ENCODE measurements around the gene ARFIP2.

The ARFIP2 gene

GRCh38 chr11:6481924-6482275 lies 769 bp upstream of the ARFIP2 start:
- no peak for DNase-seq (ENCODE audit: low spot score)

GRCh38 chr11:6480299-6480914 lies 724 bp downstream of the ARFIP2 start:
- DNase-seq (ENCODE audit: low spot score): no peak

DNA sequence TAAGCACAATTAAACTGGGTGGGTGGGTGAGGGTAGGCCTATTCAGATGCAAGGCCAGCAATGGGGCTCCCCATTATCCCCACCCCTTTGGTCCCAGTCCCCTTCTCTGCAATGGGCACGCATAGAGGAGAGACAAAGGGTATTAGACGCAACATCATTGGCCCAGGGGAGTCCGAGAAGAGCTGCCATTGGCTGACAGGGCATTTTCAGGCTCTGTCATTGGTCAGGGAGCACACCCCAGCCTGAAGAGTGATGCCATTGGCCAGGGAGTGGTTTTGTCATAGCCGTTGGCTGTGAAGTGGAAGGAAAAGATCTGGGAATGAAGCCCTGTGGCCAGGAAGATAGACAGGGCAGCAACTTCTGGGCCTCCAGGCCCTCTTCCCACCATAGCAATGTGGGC lies 4.6 kb downstream of the ARFIP2 start:
- DNase-seq (ENCODE audit: low spot score): no peak

GRCh38 chr11:6475936-6476335 lies 5.2 kb downstream of the ARFIP2 start:
- DNase-seq (ENCODE audit: low spot score): no peak

- no peak for DNase-seq (ENCODE audit: low spot score)
Observed at GRCh38 chr11:6474806-6475500, 6.2 kb downstream of the ARFIP2 start.

- DNase-seq (ENCODE audit: low spot score): no peak
Observed at GRCh38 chr11:6474413-6474792, 6.7 kb downstream of the ARFIP2 start.

DNA sequence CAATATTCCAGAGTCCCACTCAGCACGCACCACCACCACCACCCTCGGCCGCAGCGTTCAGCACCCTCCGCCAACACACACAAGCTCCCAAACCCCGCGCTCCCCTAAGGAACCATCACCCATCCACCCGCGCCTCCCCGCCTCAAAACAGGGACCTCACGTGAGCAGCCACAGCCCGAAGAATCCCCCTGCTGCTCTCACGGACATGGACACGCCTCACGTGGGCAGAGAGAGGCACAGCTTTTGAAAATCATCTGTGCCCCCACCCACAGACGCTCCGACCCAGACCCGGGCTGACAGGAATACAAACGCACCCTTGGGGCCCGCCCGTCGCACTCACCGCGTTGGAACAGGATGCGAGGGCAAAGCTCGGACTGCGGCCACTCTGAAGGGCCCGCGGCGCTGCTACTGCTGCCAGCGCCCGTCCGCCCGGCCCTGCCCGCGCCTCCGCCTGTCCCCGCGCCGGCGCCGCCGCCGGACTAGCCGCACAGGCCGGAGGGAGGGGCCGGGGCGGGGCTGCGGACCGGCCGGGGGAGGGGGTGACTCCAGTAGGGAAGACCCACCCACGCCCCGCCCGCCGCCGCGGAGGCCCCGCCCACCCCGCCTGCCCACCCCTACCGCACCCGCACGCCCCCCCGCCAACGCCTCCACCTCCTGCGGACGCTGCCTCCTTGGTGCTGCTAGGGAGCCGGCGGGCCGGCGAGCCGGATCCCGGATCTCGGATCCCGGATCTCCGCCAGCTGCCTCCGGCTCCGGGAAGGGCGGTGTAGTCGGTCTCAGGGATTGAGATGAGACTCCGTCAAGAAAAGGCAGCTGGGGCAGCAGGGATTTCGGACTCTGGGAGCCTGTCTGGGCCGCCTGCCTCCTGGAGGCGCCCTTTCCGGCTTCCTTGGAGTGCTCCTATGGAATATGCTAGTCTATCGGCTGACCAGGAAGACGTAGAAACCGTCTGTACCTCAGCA lies 7.4 kb downstream of the ARFIP2 start, which contains the start of gene TRIM3:
TRIM3 (minus strand) TSS at position 491 of the 962 bp plus-strand sequence. CDS start 8,246 bp downstream, outside the sequence.
- DNase-seq (ENCODE audit: low spot score): peak; percentile 70

- DNase-seq (ENCODE audit: low spot score): no peak
Observed at GRCh38 chr11:6472934-6473333, 8.2 kb downstream of the ARFIP2 start.

DNA sequence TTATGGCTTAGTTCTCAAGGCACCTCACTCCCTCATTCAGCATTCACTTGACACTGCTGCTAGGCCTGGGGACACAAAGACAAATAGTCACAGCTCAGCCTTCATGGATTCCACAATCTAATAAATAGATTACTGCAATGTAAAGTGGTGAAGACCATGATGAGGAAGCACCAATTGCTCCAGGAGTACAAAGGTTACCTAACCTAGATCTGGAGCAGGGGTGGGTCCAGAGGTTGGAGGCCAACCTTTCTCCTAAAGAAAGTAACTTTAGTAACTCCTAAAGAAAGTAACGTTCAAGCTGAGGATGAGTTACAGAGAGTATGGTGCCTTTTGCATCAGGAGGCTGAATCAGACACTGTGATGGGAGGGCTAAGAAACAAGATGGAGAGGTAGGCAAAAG lies 11.5 kb downstream of the ARFIP2 start:
- DNase-seq (ENCODE audit: low spot score): no peak

DNA sequence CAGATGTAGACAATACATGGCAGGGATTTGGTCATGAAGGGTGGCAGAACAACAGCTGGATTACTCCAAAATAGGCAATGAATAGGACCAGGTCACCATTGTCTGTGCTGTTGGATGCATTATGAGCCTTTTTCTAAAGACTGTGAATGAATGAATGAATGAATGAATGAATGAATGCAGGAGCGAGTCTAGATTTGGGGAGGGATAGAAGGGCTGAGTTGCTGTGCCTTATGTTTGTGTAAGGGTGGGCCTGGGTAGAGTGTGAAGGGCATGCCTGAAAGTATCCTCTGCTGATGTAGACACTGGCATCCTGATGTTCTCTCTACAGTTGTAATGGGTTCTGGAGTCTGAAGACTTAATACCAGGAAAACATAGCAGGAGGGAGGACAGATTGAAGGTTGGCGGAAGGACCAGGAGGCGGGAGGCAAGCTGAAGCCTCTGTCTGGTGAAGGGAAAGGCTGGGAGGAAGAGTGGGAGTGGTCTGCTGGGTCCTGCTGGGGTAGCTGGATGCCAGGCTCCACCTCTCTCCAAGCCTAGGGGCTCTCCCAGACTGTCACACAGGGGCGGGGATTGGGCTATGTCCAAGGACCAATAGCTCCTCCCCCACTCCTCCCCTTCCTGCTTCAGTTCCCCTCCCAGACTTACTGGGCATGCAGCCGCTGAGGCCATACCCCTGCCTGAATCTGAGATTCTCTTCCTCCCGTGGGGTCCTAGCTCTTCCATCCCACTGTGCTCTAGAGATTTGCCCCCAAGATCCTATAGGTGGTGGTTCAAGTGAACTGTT lies 12.2 kb downstream of the ARFIP2 start:
- no peak for DNase-seq (ENCODE audit: low spot score)

GRCh38 chr11:6459099-6459450 lies 22.1 kb downstream of the ARFIP2 start:
- DNase-seq (ENCODE audit: low spot score): no peak

DNA sequence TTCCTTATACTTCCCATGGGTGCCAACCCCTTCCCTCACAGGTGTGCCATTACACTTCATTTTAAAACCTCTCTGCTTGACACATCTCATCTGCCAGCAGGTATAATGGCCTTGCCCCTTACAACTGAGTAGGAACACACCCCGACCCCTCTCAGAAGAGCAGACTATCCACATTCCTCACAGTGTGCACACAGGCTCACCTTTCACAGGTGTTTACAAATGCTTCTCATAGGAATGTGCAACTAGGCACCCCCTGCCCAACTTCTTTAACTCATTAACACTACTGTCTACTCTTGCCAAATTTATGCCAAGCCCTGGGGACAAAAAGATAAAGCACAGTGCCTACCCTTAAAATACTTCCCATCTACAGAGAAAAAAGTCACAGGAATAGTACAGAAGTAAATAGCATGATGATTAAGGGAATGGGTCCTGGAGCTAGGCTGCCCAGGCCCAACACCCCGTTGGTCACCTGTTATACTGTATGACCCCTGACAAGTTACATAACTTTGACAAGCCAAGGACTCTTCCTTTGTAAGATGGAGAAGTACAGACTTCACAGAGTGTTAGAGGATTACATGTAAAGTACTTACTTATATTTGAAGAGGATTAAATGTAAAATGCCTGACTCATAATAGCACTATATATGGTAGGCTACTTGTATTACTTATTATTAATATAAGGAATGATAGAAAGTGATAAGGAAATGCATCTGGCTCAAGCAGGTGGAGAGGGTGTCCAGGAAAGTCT lies 22.6 kb downstream of the ARFIP2 start:
- no peak for DNase-seq (ENCODE audit: low spot score)

DNA sequence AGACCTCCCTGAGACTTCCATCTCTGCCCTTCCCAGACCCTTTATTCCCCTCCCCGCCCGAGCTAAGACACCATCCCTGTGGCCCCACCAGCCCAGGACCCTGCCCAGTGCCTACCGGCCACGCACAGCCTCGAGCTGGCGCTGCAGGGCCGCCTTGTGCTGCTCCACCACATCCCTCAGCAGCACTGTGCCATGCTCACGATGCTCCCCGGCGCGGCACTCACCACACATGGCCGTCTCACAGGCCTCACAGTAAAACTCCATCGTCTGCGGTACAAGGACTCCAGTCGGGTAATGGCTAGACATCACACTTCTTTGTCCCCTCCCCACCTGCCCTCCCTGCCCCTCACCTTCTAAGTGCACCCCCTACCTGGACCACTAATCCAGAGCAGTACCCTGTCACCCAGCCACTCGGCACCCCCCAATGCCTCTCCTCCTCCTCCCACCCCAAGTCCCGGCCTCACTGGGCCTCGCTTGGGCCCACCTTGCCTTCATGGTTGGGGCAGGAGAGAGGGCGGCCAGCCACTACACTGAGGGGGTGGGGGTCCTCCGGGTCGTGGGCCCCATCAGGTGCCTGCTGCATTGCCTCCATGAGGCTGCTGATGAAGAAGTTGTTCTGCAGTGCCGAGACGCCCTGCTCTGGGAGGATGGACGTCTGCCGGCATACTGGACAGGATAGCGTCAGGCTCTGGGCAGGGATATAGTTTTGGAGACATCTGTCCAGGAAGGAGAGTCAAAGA lies 23.4 kb downstream of the ARFIP2 start:
- no peak for DNase-seq (ENCODE audit: low spot score)

DNA sequence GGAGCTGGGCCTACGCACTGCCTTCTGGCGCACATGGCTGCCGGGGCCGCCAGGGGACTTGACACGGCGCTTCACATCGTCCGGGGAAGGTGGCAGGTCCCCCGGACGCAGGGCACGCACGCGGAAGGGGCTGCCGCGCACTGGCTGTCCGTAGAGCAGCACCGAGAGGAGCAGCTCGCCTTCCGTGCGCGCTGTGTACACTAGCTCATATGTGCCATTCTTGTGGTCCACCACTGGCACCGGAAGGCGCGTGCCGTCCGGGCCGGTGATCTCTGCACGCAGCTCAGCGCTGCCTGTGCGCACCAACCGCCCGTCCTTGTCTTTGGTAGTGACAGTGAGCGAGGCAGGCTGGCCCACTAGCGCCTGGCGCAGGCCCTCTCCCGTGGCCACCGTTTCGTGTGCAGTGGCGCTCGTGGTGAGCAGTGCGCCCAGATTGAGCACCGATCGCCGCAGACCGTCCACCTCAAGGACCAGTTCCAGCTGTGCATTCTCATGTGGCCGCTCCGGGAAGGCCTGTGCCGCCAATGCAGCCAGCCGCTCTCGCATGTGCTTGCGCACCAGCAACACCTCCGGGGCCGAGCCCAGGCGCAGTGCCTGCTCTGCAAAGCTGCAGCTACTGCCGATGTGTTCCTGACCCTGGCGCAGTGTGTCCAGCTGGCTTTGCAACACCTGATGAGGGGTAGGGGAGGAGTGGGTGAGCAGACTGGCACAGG lies 24.6 kb downstream of the ARFIP2 start:
- DNase-seq (ENCODE audit: low spot score): no peak

GRCh38 chr11:6455070-6455469 lies 26.1 kb downstream of the ARFIP2 start:
- no peak for DNase-seq (ENCODE audit: low spot score)

GRCh38 chr11:6453152-6453551 lies 28.0 kb downstream of the ARFIP2 start:
- DNase-seq (ENCODE audit: low spot score): no peak

GRCh38 chr11:6452219-6452618 lies 28.9 kb downstream of the ARFIP2 start:
- DNase-seq (ENCODE audit: low spot score): no peak

- DNase-seq (ENCODE audit: low spot score): no peak
Observed at GRCh38 chr11:6448574-6448973, 32.6 kb downstream of the ARFIP2 start.

DNA sequence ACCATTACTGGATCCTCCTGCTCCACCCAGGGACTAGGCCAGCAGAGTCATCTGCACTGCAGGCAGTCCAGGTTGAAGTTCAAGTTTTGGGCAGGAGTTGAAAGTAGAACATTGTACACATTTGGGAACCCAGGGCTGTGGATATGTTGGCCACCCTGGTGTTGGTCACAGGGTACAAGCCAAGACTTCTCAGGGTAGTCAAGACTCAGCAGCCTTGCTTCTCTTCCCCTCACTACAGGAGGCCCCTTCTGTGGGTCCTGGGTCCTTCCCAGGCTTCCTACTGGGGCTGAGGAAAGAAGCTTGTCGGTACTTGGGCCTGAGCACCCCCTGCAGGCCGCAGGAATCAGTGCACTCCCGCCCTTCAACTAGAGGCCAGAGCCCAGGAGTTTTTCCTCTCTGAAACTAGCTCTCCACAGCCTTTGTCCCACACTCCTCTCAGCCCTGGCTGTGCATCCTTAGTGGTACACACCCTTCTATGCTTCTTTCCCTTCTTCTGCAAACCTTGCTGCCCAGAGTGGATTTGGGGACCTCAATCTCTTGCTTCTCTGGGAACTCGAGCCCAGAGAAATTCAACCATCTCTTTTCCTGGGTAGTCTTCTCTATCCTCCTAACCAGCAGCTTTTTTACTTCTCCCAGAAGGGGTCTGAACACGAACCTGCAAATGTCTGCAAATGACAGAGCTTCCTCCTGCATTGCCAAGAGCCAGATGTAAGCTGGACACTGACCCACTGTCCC lies 37.7 kb downstream of the ARFIP2 start:
- peak; percentile 61 for DNase-seq (ENCODE audit: low spot score)
